ENCODE data around the gene PADI4. TPM values are rescaled to one million over a fixed set of nuclear protein-coding genes. Genes with fewer than 3 reads are reported as not detected.

PADI4 gene, protein sequence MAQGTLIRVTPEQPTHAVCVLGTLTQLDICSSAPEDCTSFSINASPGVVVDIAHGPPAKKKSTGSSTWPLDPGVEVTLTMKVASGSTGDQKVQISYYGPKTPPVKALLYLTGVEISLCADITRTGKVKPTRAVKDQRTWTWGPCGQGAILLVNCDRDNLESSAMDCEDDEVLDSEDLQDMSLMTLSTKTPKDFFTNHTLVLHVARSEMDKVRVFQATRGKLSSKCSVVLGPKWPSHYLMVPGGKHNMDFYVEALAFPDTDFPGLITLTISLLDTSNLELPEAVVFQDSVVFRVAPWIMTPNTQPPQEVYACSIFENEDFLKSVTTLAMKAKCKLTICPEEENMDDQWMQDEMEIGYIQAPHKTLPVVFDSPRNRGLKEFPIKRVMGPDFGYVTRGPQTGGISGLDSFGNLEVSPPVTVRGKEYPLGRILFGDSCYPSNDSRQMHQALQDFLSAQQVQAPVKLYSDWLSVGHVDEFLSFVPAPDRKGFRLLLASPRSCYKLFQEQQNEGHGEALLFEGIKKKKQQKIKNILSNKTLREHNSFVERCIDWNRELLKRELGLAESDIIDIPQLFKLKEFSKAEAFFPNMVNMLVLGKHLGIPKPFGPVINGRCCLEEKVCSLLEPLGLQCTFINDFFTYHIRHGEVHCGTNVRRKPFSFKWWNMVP
- 0.74 TPM for total RNA-seq

DNA sequence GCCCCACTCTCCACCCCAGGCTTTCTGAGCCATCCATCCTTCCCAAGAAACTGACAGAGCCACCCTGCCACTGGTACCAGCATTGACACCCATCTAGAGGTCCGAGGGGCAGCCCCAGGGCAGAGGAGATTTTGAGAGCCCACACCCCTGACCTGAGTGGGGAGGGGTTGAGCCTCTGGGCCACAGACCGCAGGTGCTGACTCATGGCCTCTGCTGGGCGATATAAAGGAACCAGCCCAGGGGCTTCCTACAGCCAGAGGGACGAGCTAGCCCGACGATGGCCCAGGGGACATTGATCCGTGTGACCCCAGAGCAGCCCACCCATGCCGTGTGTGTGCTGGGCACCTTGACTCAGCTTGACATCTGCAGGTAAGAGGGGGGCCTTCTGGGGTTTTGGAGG is at the start of gene PADI4:
TSS of gene PADI4 (plus strand) at position 252 of the 400 bp plus-strand sequence. CDS start at position 278, 26 bp downstream.
- intact Hi-C loops (cut with DNase I), result no loop called here
- DNase-seq (ENCODE audit: extremely low spot score in 2 of 2), result no peak
- Histone ChIP-seq H3K27ac (no peak within 1 kb of the TSS), H3K9me3 (no peaks in the 10 kb centered on the region), H3K36me3 (no peaks in the 10 kb centered on the region), H3K4me3 (no peak within 1 kb of the TSS), H3K27me3 (no peaks in the 10 kb centered on the region), H3K4me1 (peaks cover 13% of the 10 kb centered on the region)
- TF ChIP-seq CTCF (IDR thresholded peaks at IDR 0.05) (no peak), POLR2A (IDR thresholded peaks at IDR 0.05) (no peak), POLR2AphosphoS5 (IDR thresholded peaks at IDR 0.05; ENCODE audit: insufficient read depth in 1 of 2, low read depth in 1 of 2) (no peak)

DNA sequence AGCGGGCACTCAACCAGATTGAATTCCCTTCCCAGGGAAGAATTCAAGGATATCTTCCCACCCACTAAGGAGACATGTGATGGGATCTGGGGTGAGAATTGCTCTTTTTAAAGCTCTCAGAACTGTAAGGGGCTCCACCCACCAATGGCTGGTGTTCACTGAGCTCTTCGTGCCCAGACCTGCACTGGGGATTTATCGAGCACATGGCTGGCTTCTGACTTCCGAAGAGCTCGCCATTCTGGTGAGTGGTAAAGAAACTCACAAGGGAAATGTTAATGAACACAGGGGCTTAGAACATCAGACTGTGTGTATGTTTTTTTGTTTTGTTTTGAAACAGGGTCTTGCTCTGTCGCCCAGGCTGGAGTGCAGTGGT is 49.3 kb upstream of the PADI4 start:
- Histone ChIP-seq H3K4me3 (no peak overlapping the region), H3K27me3 (no peaks in the 10 kb centered on the region), H3K9me3 (no peaks in the 10 kb centered on the region), H3K36me3 (no peaks in the 10 kb centered on the region), H3K27ac (no peak overlapping the region), H3K4me1 (peaks cover 4% of the 10 kb centered on the region)
- intact Hi-C loops (cut with DNase I), result no loop called here
- no peak for TF ChIP-seq POLR2AphosphoS5 (IDR thresholded peaks at IDR 0.05; ENCODE audit: insufficient read depth in 1 of 2, low read depth in 1 of 2)
- no peak for TF ChIP-seq POLR2A (IDR thresholded peaks at IDR 0.05)
- DNase-seq (ENCODE audit: extremely low spot score in 2 of 2), result no peak

DNA sequence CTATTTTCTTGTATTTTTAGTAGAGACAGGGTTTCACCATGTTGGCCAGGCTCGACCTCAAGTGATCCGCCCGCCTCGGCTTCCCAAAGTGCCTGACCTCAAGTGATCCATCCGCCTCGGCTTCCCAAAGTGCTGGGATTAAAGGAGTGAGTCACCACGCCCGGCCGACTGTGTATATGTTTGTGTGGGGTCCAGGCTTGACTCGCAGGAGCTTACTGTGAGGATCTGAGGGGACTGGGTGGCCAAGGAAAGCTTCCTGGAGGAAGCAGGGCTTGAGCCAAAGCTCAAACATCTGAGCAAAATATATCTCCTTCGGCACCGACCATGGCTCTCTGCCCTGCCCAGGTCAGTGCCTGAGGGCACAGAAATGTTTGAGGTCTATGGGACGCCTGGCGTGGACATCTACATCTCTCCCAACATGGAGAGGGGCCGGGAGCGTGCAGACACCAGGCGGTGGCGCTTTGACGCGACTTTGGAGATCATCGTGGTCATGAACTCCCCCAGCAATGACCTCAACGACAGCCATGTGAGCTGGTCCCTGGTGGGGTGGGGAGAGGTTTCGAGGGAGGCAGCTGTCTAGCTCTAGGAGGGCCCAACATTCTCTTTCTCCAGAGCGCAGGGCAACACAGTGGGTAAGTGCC is 48.6 kb upstream of the PADI4 start:
- DNase-seq (ENCODE audit: extremely low spot score in 2 of 2), result no peak
- H3K4me1 ChIP-seq, result peaks cover 4% of the 10 kb centered on the region
- no peaks in the 10 kb centered on the region for H3K27me3 ChIP-seq
- H3K36me3 ChIP-seq, result no peaks in the 10 kb centered on the region
- intact Hi-C loops (cut with DNase I), result no loop called here
- H3K9me3 ChIP-seq, result no peaks in the 10 kb centered on the region
- no peak for TF ChIP-seq CTCF (IDR thresholded peaks at IDR 0.05)
- no peak for TF ChIP-seq POLR2A (IDR thresholded peaks at IDR 0.05)
- H3K27ac ChIP-seq, result no peak overlapping the region
- H3K4me3 ChIP-seq, result no peak overlapping the region

DNA sequence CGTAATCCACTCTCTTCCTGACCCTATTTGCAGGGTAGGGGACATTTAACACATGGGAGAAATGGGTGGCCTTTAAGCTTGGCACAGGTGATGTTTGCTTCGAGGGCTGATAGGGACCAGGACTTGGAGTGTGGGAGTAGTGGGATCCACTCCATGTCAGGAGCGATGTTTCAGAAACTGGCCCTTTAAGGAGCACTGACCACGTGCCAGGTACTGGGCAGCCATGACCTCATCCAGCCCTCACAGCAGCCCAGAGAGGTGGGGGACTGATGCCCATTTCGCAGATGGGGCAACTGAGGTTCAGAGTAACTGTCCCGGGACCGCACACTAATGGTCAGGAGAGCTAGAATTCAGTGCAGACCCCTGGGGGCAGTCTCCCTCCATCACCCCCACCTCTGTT is 47.7 kb upstream of the PADI4 start:
- Histone ChIP-seq H3K4me1 (peaks cover 4% of the 10 kb centered on the region), H3K9me3 (no peaks in the 10 kb centered on the region), H3K36me3 (no peaks in the 10 kb centered on the region), H3K27ac (no peak overlapping the region), H3K4me3 (no peak overlapping the region), H3K27me3 (no peaks in the 10 kb centered on the region)
- intact Hi-C loops (cut with DNase I), result no loop called here
- TF ChIP-seq CTCF (IDR thresholded peaks at IDR 0.05), result no peak
- no peak for TF ChIP-seq POLR2AphosphoS5 (IDR thresholded peaks at IDR 0.05; ENCODE audit: insufficient read depth in 1 of 2, low read depth in 1 of 2)
- TF ChIP-seq POLR2A (IDR thresholded peaks at IDR 0.05), result no peak
- DNase-seq (ENCODE audit: extremely low spot score in 2 of 2), result no peak

DNA sequence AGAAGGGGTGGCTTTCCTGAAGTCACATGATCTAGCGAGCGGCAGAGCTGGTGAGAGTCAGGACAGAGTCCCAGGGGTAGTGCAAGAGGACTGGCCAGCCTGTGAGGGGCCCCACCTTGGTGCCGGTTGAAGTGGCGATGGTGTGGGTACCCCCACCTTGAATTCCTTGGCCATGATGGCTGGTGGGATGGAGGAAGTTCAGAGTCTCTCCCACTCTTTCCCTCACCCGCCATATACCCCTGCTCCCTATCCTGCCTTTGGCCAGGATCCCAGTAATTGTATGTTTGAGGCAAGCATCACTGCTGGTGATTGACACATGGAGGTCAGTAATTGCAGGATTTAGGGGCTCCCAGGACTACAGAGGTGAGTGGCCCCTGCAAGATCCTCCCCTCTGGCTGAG is 47.3 kb upstream of the PADI4 start:
- H3K4me3 ChIP-seq, result no peak overlapping the region
- TF ChIP-seq POLR2A (IDR thresholded peaks at IDR 0.05) (no peak), CTCF (IDR thresholded peaks at IDR 0.05) (no peak), POLR2AphosphoS5 (IDR thresholded peaks at IDR 0.05; ENCODE audit: insufficient read depth in 1 of 2, low read depth in 1 of 2) (no peak)
- no peak overlapping the region for H3K27ac ChIP-seq
- no peaks in the 10 kb centered on the region for H3K36me3 ChIP-seq
- DNase-seq (ENCODE audit: extremely low spot score in 2 of 2), result no peak
- H3K4me1 ChIP-seq, result peaks cover 4% of the 10 kb centered on the region
- no peaks in the 10 kb centered on the region for H3K9me3 ChIP-seq
- intact Hi-C loops (cut with DNase I), result no loop called here
- H3K27me3 ChIP-seq, result no peaks in the 10 kb centered on the region
